ENCODE results near the gene ROS1.

DNA sequence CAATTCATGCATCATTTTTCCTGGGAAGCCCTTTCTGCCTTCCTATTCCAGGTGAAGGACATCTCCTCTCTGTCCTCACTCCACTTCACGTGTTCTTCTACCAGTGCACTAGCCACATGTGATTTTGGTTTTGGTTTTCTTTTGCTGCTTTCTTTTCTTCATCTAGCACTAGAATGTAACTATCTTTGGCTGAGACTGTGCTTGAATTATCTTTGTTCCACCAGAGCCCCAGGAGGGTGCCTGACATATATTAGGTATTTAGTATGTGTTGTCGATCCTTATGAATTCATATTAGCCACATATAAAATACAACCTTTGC is 80.5 kb downstream of the ROS1 start:
- TF ChIP-seq POLR2AphosphoS5 (IDR thresholded peaks at IDR 0.05; ENCODE audit: insufficient read depth in 1 of 2, low read depth in 1 of 2) (no peak), POLR2A (IDR thresholded peaks at IDR 0.05) (no peak)

Measured in vagina (tissue), 2 donors.